Activated CD4-positive, alpha-beta T cell treated with anti-CD3 and anti-CD28 coated beads for 24 hours (primary cell): ENCODE measurements around the gene NBL1.
"Not testable (repeated sequence)": the region's sequence is repeated elsewhere in the genome, so short reads cannot be mapped to it uniquely, and the experiment has no call there.

ENCODE experiments used
- DNase-seq, 2 donors: peaks; one replicate each; pipeline ENCODE4 v3.0.0-alpha.2; 2020; ENCODE audit warnings: low read depth in 2 of 2

The NBL1 gene

DNA sequence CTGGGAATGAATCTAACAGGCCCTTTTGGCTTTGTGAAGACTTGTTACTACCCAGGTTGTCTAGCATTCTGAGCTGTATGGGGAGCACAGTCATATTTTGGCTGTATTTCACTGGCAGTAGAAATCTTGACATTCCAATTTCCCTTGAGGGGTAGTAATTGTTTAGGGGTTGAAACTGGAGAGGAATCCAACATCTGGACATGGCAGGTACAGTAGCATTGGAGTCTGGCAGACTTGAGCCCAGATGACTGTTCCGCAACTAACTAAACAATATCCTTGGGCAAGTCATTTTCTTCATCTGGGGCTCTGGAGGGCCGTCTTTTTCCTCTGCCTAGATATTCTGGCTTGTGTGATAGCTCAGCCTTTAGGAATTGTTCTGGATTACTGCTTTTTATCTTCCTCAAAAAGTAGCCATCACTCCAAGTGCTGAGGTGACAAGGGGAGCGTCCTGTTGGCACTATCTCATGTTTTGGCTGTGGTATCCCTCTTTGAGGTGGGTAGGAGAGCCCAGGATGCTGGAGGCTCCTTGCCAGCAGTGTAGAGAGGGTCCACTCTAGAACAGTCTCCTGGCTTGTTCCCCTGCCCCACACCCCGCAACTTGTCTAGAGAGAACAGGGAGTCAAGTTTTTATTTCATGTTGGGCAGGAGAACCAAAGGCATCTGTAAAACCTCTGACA lies 22.7 kb upstream of the NBL1 start:
- no peak for DNase-seq

DNA sequence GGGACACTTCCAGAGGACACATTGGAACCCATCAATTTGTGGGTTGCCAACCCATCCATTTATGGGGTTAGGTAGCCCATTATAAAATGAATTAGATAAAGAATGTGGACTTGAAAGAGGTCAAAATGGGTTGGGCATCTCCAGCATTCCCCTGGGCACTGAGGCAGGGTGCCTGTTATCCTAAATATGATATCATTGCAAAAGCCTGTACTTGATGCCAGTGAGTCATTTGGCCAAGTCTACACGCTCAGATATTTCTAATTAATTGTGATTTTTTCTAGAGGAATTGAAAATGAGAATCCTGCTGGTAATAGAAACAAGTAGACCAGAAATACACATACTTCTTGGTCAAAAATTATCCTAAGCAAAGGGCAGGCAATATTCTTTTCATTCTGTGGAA lies 21.9 kb upstream of the NBL1 start:
- DNase-seq: no peak

DNA sequence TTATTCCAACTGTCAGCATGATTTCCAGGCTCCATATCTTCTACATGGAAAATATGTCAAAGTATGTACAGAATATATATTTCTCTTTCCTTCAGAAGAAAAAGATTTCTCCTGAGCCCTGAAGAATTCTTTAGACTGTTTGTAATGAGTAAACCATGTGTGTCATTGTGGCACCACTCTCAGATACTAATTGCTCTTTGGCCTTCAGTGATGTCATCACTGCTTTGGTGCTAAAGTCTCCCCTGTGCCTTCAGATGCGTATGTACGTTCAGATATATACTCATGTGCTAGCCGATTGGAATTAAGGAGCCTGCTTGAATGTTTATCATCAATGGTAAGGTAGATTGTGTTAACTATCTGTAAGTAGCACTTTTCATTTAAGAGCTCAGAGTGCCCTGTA lies 20.6 kb upstream of the NBL1 start:
- no peak for DNase-seq

DNA sequence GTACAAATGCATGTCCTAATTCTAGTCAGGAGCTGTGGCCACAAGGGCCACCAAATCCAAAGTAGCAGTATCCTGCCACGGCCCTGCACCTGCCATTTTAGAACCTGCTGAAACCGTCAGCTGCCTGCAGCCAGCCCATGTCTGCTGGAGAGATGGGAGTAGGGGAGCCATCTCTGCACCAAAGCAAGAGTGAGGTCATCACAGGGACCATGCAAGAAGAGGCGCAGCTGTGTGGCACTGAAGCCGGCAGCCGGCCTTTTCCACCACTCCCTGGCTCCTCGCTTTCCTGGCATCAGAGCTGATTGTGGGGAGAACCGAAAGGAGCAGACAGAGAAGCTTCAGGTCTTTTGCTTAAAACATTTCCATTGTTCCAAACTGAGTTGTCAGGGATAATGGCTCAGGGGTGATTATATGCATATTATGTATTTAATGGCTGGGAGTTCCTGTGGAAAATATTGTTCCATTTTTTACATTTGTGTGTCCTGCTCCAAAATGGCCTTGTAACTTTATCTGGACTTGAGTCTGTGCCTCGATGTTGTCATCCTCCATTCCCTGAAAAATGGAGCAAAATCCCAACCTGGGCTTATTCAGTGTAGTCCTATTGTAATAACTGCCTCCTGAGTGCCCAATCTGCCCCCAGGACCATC lies 18.7 kb upstream of the NBL1 start:
- DNase-seq: no peak

DNA sequence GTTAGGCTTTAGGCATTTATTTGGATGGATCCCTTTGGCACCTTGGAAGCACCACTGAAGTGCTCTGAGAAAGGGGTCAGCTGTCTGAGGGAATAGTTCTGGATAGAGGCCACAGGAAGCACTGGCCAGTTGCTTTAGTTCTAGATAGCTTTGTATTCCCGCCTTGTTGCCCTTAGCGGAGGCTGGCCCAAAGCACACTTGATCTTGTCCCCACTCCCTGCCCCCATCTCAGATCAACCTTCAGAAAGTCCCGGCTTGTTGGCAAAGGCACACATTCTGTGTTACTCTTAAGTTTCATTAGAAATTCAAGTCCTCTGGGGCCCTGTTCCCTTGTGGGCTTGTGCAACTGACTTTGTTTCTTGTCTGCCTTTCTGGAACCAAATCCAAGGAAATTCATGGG lies 15.2 kb upstream of the NBL1 start:
- no peak for DNase-seq

DNA sequence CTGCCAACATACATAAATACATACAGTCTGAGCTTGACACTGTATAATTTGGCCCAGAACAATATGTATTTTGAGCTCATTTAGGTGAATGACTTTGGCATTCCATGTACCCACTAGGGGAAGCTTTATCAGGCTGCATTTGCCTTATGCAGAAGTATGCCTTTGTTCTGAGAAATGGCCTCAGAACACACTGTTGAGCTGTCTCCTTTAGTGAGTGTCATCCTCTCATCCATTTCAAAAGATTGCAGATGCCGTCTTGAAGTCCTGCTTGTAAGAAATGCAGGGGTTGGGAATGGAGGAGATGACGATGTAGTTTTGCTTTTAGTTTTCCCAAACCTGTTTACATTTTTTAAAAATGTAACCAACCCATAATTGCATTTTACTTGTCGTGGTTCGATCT lies 14.8 kb upstream of the NBL1 start:
- no peak for DNase-seq

DNA sequence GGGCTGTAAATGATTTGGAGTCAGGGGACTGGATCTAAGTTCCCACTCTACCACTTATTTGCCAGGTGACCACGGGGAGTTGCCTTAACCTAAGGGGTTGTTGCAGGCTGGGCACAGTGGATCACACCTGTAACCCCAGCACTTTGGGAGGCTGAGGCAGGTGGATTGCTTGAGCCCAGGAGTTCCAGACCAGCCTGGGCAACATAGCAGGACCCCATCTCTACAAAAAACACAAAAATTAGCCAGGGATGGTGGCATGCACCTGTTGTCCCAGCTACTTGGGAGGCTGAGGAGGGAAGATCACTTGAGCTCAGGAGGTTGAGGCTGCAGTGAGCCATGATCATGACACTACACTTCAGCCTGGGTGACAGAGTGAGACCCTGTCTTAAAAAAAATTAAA lies 13.9 kb upstream of the NBL1 start:
- not testable (repeated sequence) for DNase-seq

DNA sequence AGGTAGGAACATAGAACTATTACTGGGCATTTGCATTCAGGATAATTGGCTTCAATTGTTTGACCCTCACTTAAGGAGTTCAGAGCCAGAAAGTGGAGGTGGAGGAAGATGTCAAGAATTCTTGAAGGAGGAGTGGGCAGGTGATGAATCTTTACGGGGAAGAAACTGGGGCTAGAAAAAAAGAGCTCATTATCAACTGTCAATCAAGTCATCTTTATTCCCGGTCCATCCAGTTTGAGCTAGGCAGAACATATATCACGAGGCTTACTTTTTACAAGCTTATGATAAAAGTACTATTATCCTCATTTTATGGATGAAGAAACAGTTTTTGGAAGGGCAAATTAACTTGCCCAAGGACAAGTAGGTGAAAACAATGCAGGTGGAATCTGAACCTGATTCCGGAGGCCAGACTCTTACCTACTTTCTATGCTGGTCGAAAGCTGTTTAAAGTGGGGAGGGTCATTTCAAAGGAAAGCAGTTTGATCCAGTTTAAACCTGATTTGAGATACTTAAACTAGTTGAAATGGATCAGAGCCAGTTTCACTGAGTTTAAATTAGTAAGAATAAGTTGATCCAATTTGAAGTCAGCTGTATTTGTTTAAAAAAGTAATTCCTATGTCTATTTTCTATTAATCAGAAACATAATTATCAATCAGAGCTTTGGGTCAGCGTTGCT lies 13.3 kb upstream of the NBL1 start:
- DNase-seq: no peak

DNA sequence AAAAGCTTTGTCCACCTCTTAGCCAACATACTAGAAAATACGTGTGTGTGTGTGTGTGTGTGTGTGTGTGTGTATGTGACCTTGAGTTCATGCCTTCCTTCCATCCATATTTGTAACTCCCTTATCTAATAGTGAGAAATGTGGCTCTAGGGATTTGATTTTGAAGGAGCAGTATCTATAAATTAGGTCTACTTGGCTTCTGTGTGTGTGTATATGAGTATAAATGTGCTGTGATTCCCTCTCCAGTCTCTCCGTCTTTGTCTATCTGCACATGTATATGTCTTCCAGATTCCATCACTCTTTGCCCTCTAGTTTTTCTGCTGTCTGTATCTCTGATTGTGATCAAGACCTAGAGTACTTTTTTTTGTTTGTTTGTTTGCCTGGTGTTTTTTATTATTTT lies 11.9 kb upstream of the NBL1 start:
- DNase-seq: no peak

DNA sequence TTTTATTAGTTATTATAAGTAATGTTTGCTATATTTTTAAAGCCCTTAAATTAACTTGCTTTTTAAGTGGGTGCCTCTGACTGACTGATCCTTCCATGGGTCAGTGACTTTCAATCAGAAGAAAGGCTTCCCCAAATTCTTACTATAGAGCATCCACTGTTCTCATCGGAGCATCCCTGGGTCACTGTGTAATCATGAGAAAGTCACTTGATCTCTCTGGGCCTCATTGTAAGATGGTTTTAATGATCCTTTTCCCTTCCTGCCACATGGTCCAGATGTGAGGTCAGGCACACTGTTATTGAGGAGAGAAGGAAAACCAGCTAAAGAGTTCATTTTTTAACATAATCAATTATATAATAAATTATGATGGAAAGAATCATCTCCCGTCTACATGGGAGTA lies 11.0 kb upstream of the NBL1 start:
- DNase-seq: no peak

DNA sequence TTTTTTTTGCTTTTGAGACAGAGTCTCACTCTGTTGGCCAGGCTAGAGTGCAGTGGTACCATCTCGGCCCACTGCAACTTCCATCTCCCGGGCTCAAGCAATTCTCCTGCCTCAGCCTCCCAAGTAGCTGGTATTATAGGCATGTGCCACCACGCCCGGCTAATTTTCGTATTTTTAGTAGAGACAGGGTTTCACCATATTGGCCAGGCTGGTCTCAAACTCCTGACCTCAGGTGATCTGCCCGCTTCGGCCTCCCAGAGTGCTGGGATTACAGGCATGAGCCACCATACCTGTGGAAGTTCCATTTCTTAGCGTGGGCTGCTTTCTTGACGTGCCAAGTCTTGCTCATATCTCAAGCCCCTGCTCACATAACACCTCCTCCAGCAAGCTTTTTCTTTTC lies 9.0 kb upstream of the NBL1 start:
- DNase-seq: not testable (repeated sequence)

DNA sequence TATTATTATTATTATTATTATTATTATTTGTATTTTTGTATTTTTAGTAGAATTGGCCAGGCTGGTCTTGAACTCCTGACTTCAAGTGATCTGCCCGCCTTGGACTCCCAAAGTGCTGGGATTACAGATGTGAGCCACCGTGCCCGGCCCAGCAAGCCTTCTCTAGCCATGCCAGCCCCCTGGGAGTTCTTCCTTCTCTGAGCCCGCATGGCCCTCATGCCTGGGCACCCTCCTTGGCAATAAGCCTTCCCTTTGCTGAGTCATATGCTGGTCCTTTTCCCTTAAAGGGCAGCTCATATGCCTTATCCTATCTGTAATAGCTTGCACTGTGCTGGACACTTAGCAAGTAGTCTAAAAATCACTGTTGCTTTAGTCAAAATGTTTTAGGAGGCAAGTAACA lies 8.5 kb upstream of the NBL1 start:
- DNase-seq: no peak

DNA sequence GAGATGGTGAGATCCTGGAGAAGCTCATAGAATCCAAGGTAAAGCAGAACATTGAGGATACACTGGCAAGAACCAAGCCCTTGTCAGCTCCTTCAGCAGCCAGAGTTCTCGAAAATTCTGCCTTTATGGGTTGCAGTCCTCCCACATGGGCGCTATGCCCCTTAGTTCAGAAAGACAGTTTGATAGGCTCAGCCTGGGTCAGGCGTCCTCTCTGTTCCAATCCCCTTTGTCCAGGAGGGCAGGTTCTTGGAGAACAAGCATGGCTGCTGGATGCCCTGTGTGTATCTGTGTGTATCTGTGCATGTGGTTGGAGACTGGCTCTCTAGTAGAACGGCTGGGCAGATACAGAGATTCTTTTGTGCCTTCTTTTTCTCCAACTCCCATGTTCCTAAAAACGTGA lies 8.0 kb upstream of the NBL1 start:
- no peak for DNase-seq

DNA sequence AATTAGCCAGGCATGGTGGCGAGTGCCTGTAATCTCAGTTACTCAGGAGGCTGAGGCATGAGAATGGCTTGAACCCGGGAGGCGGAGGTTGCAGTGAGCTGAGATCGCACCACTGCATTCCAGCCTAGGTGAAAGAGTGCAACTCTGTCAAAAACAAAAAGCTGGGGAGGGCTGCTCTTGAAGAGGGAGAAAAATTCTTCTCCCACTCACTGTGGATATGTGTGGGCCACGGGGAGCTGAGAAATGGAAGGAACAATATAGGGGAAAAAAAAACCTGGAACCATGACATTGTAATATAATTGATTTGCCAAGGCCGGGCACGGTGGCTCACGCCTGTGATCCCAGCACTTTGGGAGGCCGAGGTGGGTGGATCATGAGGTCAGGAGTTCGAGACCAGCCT lies 7.4 kb upstream of the NBL1 start:
- DNase-seq: not testable (repeated sequence)

DNA sequence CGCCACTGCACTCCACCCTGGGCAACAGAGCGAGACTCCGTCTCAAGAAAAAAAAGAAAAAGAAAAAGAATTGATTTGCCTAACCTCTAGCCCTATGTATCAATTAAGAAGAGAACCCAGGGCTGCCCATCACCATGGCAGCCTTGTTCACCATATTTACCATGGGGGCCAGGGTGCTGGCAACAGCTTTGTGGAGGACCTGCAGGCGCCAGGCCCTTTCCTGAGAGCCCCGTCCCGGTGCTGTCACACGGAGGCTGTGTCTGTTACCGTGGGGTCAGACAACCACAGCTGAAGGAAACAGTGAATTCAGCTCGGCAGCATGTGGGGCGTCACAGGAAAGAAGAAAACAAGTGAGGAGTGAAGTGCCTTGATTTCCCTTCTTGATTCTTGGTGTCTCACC lies 6.5 kb upstream of the NBL1 start:
- DNase-seq: no peak

DNA sequence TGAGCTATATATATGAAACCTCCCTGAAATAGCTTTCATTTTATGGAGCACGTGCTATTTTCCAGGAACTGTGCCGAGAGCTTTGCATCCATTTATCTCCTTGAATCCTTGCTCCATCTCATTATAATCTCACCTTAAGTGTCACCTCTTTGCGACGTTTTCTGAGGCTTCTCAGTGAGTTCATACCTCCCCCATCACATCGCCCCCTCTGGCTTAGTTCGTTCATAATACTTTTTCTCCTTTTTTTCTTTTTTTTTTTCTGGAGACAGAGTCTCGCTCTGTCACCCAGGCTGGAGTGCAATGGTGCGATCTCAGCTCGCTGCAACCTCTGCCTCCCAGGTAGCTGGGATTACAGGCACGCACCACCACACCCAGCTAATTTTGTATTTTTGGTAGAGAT lies 4.9 kb upstream of the NBL1 start:
- not testable (repeated sequence) for DNase-seq

DNA sequence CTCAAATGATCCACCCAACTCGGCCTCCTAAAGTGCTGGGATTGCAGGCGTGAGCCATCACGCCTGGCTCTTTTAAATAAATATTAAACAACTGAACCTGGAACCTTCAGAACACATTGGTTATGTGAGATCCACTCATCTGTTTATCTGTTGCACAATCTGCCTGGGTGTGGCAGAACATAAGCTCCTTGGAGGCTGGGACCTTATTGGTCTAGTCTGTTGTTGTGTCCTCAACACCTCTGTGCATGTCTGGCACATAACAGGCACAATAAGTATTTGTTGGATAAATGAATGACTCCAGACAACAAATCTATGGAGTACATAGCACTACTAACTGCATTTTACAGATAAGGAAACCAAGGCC lies 4.1 kb upstream of the NBL1 start:
- DNase-seq: no peak

DNA sequence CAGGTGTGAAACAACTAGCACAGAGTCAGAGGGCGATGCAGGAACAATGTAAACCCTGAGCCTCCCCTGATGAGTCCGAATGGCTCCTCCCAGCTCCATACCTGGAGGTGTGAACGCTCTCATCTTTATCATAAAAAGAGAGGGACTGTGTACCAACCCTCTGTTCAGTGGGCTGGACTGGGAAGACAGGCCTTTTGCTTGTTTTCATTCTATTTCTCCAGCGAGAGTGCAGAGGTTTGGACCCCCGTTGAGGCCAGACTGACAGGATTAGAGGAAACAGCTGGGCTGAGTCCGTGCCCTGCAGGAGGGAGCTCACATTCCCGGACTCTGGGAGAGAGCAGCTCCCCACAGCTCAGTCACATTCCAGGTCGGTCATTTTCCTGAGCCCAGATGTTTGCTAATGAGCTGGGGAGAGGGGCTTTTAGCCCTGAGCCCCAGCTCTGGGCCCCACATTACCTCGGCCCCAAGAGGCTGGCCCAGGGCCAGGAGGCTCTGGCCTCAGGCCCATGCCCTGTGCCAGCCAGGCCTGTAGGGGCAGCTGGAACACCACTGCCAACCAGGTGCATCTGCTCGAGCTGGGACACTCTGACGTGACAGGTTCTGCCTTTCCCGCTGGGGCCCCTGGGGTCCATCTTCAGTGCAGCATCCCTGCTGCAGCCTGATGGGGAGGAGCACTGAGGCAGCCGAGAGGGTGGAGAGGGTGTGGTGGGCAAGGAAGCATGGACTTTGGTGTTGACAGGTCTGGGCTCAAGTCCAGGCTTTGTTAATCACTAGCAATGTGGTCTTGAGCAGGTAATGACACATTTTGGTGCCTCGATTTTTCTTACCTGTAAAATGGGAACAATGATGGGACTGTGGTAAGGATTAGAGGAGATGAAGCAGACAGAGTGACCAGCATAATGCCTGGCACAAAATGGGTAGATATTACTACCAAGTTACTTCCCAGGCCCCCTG lies 3.5 kb upstream of the NBL1 start:
- no peak for DNase-seq

DNA sequence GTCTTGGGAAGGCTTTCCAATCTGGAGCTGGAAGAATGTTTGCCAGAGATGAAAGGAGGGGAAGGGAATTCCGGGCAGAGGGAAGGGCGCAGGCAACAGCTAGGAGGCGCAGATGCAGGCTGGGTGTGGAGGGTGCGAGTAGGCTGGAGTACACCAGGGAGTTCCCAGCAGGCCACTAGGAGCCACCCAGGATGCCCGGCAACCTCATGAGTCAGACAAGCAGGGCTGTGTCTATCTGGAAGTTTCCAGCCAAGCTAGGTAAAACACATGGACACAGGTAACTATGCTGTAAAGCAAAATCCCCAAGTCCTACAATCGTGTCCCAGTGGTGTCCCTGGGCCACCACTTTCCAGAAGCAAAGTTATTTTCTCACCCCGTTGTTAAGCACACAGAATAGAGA lies 990 bp upstream of the NBL1 start:
- no peak for DNase-seq

DNA sequence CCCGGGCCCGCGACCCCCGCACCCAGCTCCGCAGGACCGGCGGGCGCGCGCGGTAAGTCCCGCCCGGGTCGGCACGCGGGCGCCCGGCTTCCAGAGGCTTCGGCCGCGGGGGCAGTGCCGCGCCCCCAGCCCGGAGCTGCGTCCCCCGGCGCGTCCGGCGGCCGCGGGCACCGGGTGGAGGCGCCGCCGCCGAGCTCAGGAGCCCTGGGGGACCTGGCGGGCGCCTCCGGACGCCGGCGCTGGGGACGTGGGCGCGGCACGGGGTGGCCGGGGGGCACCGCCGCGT lies 227 bp downstream of the NBL1 start:
- no peak for DNase-seq

DNA sequence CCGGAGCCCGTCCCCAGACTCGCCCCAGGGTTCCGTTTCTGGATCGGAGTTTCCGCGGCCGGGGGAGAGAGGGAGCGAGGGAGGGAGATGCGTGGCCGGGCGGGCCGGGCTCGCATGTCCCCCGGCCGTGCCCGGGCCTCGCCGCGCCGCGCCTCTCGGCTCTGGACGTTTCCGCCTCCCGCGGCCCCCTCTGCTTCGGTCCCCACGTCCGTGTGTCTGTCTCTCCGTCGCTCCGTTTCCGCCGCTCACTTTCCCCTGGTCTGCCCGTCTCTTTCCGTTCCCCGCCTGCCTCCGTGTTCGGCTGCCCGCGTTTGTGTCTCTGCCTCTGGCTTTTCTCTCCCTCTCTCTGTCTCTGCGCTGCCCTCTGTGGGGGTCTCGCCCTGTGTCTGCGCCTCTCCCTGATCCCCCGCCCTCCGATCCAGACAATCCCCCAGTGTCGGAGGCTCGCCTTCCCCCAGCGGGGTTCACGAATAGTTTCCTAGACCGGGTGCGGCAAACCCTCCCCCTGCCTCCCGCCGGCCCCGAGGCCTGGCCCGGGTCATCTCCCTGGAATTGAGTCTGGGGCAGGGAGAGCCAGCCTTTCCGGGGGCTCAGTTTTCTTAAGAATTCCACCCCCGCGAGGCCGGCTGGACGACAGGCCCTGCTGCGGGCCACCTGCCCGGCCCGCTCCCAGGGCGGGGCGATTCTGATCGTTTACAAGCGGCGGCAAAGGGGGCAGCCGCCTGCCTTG lies 735 bp downstream of the NBL1 start:
- peak in 1 of 2 donors; percentile 39 for DNase-seq
